ENCODE data around the gene EOMES.
A peak's percentile ranks its signal among the peaks of the same experiment; 100 is the strongest.

Gene EOMES

GRCh38 chr3:27680517-27681246 lies 41.4 kb downstream of the EOMES start:
- no peak for DNase-seq (ENCODE audit: low spot score)

- no peak for DNase-seq (ENCODE audit: low spot score)
Observed at GRCh38 chr3:27679691-27680090, 42.4 kb downstream of the EOMES start.

DNA sequence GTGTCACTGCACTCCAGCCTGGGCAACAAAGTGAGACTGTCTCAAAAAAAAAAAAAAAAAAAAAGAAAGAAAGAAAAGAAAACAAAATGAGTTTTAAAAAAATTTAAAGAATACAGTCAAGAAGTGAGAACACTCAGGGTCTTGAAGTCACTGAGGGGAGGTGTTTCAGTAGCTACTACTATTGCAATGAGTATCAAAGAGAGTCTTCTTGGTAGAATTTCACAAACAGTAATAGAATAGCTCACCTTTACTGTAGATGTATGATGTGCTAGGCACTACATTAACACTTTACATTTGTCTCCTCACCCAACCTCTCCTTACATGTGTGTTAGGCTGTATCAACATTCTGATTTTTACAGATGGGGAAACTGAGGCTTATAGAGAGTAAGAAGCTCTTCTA lies 43.9 kb downstream of the EOMES start:
- no peak for DNase-seq (ENCODE audit: low spot score)

- no peak for DNase-seq (ENCODE audit: low spot score)
Observed at GRCh38 chr3:27677565-27677964, 44.6 kb downstream of the EOMES start.

DNA sequence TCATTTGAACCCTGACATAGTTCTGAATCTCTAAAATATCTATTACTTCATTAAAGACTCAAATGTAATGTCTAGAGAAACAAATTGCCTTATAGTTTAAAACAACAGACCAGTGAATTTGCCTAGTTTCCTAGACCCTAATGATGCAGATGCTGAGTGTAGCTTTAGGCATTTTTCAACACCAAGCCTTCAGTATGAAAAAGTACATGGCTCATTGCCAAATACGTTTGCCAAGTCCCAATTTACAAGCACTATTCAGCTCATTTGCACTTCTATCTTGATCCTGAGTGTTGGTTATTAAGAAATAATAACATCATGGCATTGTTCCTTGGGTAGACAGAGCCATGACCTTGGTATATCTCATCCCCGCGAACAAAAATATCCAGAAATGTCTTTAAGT lies 46.8 kb downstream of the EOMES start:
- DNase-seq (ENCODE audit: low spot score): no peak

- DNase-seq (ENCODE audit: low spot score): no peak
Observed at GRCh38 chr3:27673701-27674100, 48.4 kb downstream of the EOMES start.

DNA sequence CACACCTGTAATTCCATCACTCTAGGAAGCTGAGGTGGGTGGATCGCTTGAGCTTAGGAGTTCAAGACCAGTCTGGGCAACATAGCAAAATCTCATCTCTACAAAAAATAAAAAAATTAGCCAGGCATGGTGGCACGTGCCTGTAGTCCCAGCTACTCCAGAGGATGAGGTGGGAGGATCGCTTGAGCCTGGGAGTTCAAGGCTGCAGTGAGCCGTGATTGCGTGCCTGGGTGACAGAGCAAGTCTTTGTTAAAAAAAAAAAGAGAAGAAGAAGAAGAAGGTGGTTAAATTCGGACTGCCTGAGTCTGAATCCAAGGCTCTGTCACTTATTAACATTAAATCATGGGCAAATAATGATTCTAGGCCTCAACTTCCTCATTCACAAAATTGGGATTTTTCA lies 51.0 kb downstream of the EOMES start:
- no peak for DNase-seq (ENCODE audit: low spot score)

GRCh38 chr3:27670619-27671018 lies 51.5 kb downstream of the EOMES start:
- DNase-seq (ENCODE audit: low spot score): no peak

DNA sequence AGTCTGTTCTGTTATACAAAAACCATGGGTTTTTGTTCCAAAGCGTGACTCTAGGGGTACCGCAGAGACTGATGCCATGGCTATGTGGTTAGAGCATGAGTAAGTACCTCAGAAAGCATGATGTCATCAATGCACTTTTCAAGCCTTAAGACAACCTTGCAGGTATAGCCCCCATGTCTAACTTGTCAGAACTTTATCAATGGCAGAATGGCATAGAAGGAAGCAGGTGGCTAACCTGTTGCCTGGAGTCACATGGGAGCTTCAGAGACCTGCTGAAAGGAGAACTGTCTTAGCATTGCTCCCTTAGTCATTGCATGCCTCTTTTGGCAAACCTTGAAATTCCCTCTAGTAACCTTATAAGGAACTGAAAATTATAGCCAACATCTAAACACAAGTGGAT lies 52.5 kb downstream of the EOMES start:
- no peak for DNase-seq (ENCODE audit: low spot score)

DNA sequence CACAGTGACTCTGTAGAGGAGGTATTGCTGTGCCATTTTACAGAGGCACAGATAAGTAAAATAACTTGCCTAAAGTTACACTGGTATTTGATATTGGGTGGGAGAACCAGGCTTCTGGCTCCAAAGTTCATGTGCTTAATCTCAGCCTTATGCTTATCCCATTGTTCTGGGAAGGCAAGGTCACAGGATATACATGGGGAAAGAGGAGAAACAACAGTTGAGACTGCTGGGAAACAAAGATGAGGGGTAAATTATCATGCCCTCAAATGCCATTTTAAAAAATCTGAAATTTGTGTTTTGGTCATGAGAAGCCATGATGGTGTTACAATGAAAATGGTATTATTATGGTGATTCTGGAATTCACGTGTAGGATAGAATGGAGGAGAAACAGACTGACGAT lies 54.4 kb downstream of the EOMES start:
- DNase-seq (ENCODE audit: low spot score): no peak

DNA sequence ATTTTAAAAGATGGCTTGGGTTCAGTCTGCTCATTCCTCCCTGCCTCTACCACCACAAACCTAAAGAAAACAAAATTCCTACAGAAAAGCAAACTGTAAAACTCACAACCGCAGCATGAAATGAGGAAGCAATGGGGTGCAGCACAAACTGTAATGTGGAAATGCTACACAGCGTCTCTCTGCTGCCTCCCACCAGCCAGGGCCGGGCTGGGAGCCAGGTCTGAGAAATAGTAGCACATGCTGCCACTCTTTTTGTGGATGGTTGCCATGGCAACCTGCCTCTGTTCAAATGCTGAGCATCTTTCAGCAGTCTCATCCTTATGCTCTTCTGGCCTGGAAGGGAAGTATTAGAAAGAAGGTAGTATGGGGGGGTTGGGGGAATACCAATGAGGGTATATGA lies 55.4 kb downstream of the EOMES start:
- DNase-seq (ENCODE audit: low spot score): peak; percentile 66

- no peak for DNase-seq (ENCODE audit: low spot score)
Observed at GRCh38 chr3:27666272-27666671, 55.9 kb downstream of the EOMES start.

Data from globus pallidus (tissue), 1 donor.